Progenitor cell of endocrine pancreas (in vitro differentiated cells): ENCODE results near the gene PSMD1. TPM values are rescaled to one million over a fixed set of nuclear protein-coding genes. Genes with fewer than 3 reads are reported as not detected.

Experiments
- DNase-seq: peaks from one replicate; pipeline ENCODE4 v3.0.0; 2021; ENCODE audit warnings: low spot score; ENCODE audit not compliant: unreplicated experiment
- H3K27ac Mint-ChIP-seq: 2 replicates; pipeline ENCODE4 v1.8.0; 2021; ENCODE audit warnings: mild to moderate bottlenecking, moderate library complexity, mixed read lengths
- H3K27me3 Mint-ChIP-seq: 2 replicates; pipeline ENCODE4 v1.8.0; 2021; ENCODE audit warnings: mixed read lengths
- H3K36me3 Mint-ChIP-seq: 2 replicates; pipeline ENCODE4 v1.8.0; 2022; ENCODE audit warnings: mixed read lengths; ENCODE audit not compliant: insufficient read depth
- H3K4me1 Mint-ChIP-seq: 2 replicates; pipeline ENCODE4 v1.8.0; 2021; ENCODE audit warnings: low read depth, mixed read lengths
- H3K4me3 Mint-ChIP-seq: 2 replicates; pipeline ENCODE4 v1.8.0; 2021; ENCODE audit warnings: low read depth, mild to moderate bottlenecking, moderate library complexity, mixed read lengths
- H3K9me3 Mint-ChIP-seq: 2 replicates; pipeline ENCODE4 v1.8.0; 2021; ENCODE audit warnings: low read depth, mixed read lengths
- CTCF ChIP-seq: fragments of 200-600 bp; sonication (generic); IDR thresholded peaks from one replicate; pipeline ENCODE4 v1.5.0; 2021; ENCODE audit warnings: antibody characterized with exemption, mild to moderate bottlenecking; ENCODE audit not compliant: unreplicated experiment
- total RNA-seq: library from RNA; stranded (reverse); gene quantifications from 2 replicates; pipeline ENCODE4 v1.2.1, GENCODE V29; 2021

The PSMD1 gene
- total RNA-seq, 1 donor from 2014 or later = 99.0 TPM

DNA sequence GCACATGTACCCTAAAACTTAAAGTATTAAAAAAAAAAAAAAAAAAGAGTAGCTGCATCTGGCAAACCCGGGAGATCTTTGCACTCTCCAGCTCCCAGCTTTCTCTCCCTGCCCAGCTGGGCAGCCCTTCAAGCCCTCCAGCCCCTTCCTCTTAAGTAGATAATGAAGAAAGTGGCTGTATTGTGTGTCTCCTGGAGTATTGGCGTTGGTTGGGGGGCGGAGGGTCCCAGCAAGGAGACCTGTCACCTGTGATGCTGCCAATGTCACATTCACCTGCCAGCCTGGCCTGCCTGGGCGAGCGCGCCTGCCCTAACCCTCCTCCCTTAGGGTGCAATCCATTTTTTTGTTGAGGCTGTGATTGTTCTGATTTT, 17.4 kb upstream of the PSMD1 start:
- Mint-ChIP-seq H3K27me3 (peaks cover 41% of the 10 kb centered on the region), H3K27ac (no peak overlapping the region), H3K9me3 (no peaks in the 10 kb centered on the region), H3K4me3 (no peak overlapping the region), H3K36me3 (peaks cover 4% of the 10 kb centered on the region), H3K4me1 (peaks cover 7% of the 10 kb centered on the region)
- TF ChIP-seq CTCF = no peak
- DNase-seq = no peak

DNA sequence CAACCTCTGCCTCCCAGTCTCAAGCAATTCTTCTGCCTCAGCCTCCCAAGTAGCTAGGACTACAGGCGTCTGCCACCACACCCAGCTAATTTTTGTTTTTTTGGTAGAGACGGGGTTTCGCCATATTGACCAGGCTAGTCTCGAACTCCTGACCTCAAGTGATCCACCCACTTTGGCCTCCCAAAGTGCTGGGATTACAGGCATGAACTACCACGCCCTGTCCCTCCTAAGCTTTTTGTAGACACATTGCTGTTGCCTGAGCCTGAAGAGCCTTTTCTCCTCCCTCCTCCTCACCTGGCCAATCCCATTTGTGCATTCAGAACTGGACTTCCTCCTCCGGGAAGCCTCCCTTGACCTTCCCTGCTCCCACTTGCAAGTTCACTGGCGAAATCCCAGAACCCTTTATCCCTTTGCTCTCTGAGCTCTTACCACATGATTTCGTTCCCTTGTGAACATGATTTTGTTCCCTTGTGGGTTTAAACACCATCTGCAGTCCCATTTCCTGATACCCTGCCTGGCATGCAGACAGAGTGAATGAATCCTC, 16.8 kb upstream of the PSMD1 start:
- TF ChIP-seq CTCF = no peak
- Mint-ChIP-seq H3K27ac (no peak overlapping the region), H3K36me3 (peaks cover 4% of the 10 kb centered on the region), H3K9me3 (no peaks in the 10 kb centered on the region), H3K4me1 (peaks cover 4% of the 10 kb centered on the region), H3K27me3 (peaks cover 41% of the 10 kb centered on the region), H3K4me3 (no peak overlapping the region)
- DNase-seq = no peak

GRCh38 chr2:231041061-231041689, 15.5 kb upstream of the PSMD1 start:
- Mint-ChIP-seq H3K27ac (no peak overlapping the region), H3K27me3 (peaks cover 34% of the 10 kb centered on the region), H3K36me3 (peaks cover 4% of the 10 kb centered on the region), H3K4me1 (peaks cover 3% of the 10 kb centered on the region), H3K4me3 (no peak overlapping the region), H3K9me3 (no peaks in the 10 kb centered on the region)
- DNase-seq = no peak
- TF ChIP-seq CTCF = no peak

DNA sequence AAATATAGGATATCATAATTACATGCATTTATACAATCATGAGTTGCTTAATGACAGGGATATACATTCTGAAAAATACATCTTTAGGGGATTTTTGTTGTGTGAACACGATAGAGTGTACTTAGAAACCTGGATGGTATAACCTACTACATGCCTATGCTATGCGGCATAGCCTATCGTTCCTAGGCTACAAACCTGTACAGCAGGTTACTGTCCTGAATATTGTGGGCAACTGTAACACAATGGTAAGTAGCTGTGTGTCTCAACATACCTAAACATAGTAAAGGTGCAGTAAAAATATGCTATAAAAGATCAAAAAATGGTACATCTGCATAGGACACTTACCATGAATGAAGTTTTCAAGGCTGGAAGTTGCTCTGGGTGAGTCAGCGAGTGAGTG, 12.9 kb upstream of the PSMD1 start:
- Mint-ChIP-seq H3K36me3 (peaks cover 4% of the 10 kb centered on the region), H3K4me1 (peaks cover 9% of the 10 kb centered on the region), H3K27ac (no peak overlapping the region), H3K27me3 (peaks cover 16% of the 10 kb centered on the region), H3K9me3 (no peaks in the 10 kb centered on the region), H3K4me3 (no peak overlapping the region)
- no peak for DNase-seq
- TF ChIP-seq CTCF = no peak

DNA sequence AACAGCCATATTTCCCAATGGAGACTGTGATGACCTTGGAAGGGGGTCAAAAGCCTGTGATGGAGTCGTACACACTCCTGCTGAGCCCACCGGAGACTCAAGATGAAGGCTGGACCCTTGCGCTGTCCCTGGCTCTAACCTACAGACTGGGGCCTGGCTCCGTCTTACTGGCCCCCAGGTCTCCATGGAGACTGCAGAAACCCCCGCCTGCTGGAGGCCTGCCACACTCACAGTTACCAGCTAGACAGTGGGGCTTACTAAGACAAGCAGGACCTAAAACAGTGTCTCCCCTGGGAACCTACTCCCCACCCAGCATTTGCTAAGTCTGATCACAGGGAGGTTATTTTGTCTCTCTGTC, 9.8 kb upstream of the PSMD1 start:
- Mint-ChIP-seq H3K9me3 (no peaks in the 10 kb centered on the region), H3K27me3 (no peaks in the 10 kb centered on the region), H3K4me3 (no peak overlapping the region), H3K4me1 (peaks cover 32% of the 10 kb centered on the region), H3K27ac (no peak overlapping the region), H3K36me3 (no peaks in the 10 kb centered on the region)
- no peak for DNase-seq
- TF ChIP-seq CTCF = no peak
